ENCODE data around the gene RPP30.

GRCh38 chr10:90884431-90884830 lies 12.7 kb downstream of the RPP30 start:
- TF ChIP-seq POLR2A (IDR thresholded peaks at IDR 0.05; ENCODE audit: borderline replicate concordance, extremely low read depth, insufficient read depth, insufficient read length) (no peak), POLR2AphosphoS5 (IDR thresholded peaks at IDR 0.05; ENCODE audit: low read depth, low read length) (no peak), ZNF274 (IDR thresholded peaks at IDR 0.05; ENCODE audit: low read depth, low read length) (no peak), YY1 (IDR thresholded peaks at IDR 0.05; ENCODE audit: extremely low read depth, insufficient replicate concordance, low read depth, low read length) (no peak), CTCF (IDR thresholded peaks at IDR 0.05 in 2 of 3, conservative IDR thresholded peaks at IDR 0.05 in 1 of 3; ENCODE audit: borderline replicate concordance in 1 of 3, insufficient read depth in 1 of 3, low read depth in 2 of 3, low read length in 2 of 3) (no peak), REST (IDR thresholded peaks at IDR 0.05; ENCODE audit: low read depth) (no peak), CBX3 (IDR thresholded peaks at IDR 0.05; ENCODE audit: low read depth) (no peak), SIN3A (IDR thresholded peaks at IDR 0.05; ENCODE audit: low read depth) (no peak), ZFX (IDR thresholded peaks at IDR 0.05) (no peak), EZH2phosphoT487 (IDR thresholded peaks at IDR 0.05; ENCODE audit: borderline replicate concordance) (no peak), CEBPB (IDR thresholded peaks at IDR 0.05; ENCODE audit: low read depth) (no peak), SP1 (IDR thresholded peaks at IDR 0.05; ENCODE audit: low read depth) (no peak), MAX (IDR thresholded peaks at IDR 0.05) (no peak)

Data from HCT116 (cell line).